GM15510 (cell line): ENCODE measurements around the gene USP11.

Experiments
- POLR2A ChIP-seq: IDR thresholded peaks from 3 replicates; pipeline ENCODE4 v1.6.1; 2011; ENCODE audit warnings: borderline replicate concordance; ENCODE audit not compliant: insufficient read length; ENCODE audit errors: extremely low read depth

Gene USP11

GRCh38 chrX:47215291-47215900, 17.4 kb upstream of the USP11 start:
- TF ChIP-seq POLR2A: no peak

GRCh38 chrX:47216393-47216925, 16.4 kb upstream of the USP11 start:
- TF ChIP-seq POLR2A: no peak

DNA sequence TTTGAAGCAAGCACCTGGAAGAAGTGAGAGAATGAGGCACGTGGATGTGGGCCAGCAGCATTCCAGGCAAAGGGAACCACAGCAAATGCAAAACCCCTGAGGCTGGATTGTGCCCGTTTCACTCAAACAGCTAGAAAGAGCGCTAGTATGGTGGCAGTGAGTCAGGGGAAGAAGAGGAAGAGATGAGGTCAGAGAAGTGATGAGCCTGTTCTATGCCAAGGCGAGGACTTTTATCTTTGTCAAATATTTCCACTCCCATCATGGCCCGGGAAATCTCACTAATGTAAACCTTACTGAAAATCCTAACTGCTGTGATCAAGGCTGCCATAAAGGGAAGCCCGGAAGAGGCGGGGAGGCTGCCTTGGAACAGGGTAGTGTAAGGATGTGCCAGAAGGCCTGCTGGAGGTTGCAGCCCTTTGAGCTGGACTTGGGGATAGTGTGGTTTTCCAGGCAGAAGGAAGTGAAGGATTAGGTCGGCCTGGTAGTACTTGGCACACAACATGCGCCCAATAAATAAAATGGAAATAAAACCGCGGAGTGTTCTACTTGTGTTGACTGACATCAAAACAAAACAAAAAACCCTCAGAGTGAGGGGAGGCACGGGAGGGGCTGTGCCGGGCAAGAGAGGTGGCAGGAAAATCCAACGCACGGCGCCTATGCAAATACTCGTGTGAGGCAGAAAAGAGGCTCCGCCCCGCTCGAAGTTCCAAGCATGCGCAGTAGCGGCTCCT, 15.5 kb upstream of the USP11 start:
- TF ChIP-seq POLR2A: no peak

- peak; percentile 43 for TF ChIP-seq POLR2A
Observed at GRCh38 chrX:47217852-47218279, 14.9 kb upstream of the USP11 start.

- TF ChIP-seq POLR2A: peak; percentile 84
Observed at GRCh38 chrX:47218280-47218919, 14.4 kb upstream of the USP11 start, which contains the start of gene CDK16. CDK16 (plus strand) TSS chrX:47218681; CDS start chrX:47223558, 4,877 bp downstream.

GRCh38 chrX:47218920-47219815, 13.6 kb upstream of the USP11 start:
- no peak for TF ChIP-seq POLR2A

- TF ChIP-seq POLR2A: no peak
Observed at GRCh38 chrX:47221756-47222155, 11.1 kb upstream of the USP11 start.

- TF ChIP-seq POLR2A: no peak
Observed at GRCh38 chrX:47222751-47223350, 10.0 kb upstream of the USP11 start.

- TF ChIP-seq POLR2A: no peak
Observed at GRCh38 chrX:47223476-47224250, 9.1 kb upstream of the USP11 start.

GRCh38 chrX:47224266-47224895, 8.4 kb upstream of the USP11 start:
- no peak for TF ChIP-seq POLR2A

DNA sequence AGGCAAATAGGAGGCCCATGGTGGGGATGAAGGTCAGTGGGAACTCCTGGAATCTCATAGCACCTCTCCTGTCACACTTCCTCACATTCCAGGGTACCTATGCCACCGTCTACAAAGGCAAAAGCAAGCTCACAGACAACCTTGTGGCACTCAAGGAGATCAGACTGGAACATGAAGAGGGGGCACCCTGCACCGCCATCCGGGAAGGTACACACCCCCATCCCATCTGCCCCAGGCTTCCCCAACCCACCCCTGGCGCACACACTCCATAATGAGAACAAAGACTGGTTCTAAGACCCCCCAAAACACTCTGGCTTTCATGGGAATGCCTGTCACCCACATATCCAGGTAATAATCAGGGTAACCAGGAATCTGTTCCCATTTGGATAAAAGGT, 7.9 kb upstream of the USP11 start:
- no peak for TF ChIP-seq POLR2A

- TF ChIP-seq POLR2A: no peak
Observed at GRCh38 chrX:47226071-47226470, 6.7 kb upstream of the USP11 start.

GRCh38 chrX:47226531-47227333, 6.1 kb upstream of the USP11 start:
- no peak for TF ChIP-seq POLR2A

DNA sequence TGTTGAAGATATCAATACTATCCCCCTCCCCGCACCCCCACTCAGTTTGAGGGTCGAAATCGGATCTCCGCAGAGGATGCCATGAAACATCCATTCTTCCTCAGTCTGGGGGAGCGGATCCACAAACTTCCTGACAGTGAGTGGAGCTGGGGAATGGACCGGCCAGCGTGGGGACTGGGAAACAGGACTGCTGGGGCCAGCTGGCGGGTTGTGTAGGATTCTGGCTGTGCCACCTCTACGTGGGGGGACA, 5.5 kb upstream of the USP11 start:
- no peak for TF ChIP-seq POLR2A
